Measurements from ENCODE around the gene POU4F1.
A peak's percentile ranks its signal among the peaks of the same experiment; 100 is the strongest.

The POU4F1 gene

GRCh38 chr13:78618411-78618810, 15.1 kb upstream of the POU4F1 start:
- no peak for TF ChIP-seq CTCF (IDR thresholded peaks at IDR 0.05; ENCODE audit: low read depth, low read length, missing control alignments)
- no peak for DNase-seq (ENCODE audit: extremely low read depth, low read depth)
- no peak overlapping the region for H3K4me3 ChIP-seq (replicated peaks; ENCODE audit: low read depth, low read length)

- no peak for TF ChIP-seq CTCF (IDR thresholded peaks at IDR 0.05; ENCODE audit: low read depth, low read length, missing control alignments)
- H3K4me3 ChIP-seq (replicated peaks; ENCODE audit: low read depth, low read length): no peak overlapping the region
- DNase-seq (ENCODE audit: extremely low read depth, low read depth): no peak
Measured at GRCh38 chr13:78611040-78611439, 7.7 kb upstream of the POU4F1 start.

GRCh38 chr13:78610381-78610883, 7.1 kb upstream of the POU4F1 start:
- DNase-seq (ENCODE audit: extremely low read depth, low read depth): no peak
- no peak overlapping the region for H3K4me3 ChIP-seq (replicated peaks; ENCODE audit: low read depth, low read length)

GRCh38 chr13:78609464-78610205, 6.3 kb upstream of the POU4F1 start:
- DNase-seq (ENCODE audit: extremely low read depth, low read depth): no peak
- TF ChIP-seq CTCF (IDR thresholded peaks at IDR 0.05; ENCODE audit: low read depth, low read length, missing control alignments): no peak
- peak overlapping the region; percentile 30; the same call in 1 of the 2 replicates for H3K4me3 ChIP-seq (replicated peaks; ENCODE audit: low read depth, low read length)

More at GRCh38 chr13:78610381-78610883, 7.1 kb upstream of the POU4F1 start:
- no peak for TF ChIP-seq CTCF (IDR thresholded peaks at IDR 0.05; ENCODE audit: low read depth, low read length, missing control alignments)

- TF ChIP-seq CTCF (IDR thresholded peaks at IDR 0.05; ENCODE audit: low read depth, low read length, missing control alignments): no peak
- H3K4me3 ChIP-seq (replicated peaks; ENCODE audit: low read depth, low read length): peak overlapping the region; percentile 30; the same call in 1 of the 2 replicates
- DNase-seq (ENCODE audit: extremely low read depth, low read depth): no peak
Measured at GRCh38 chr13:78608688-78609463, 5.5 kb upstream of the POU4F1 start.

- TF ChIP-seq CTCF (IDR thresholded peaks at IDR 0.05; ENCODE audit: low read depth, low read length, missing control alignments): no peak
- DNase-seq (ENCODE audit: extremely low read depth, low read depth): no peak
- H3K4me3 ChIP-seq (replicated peaks; ENCODE audit: low read depth, low read length): 0 out of 2 replicates have a peak overlapping the region, but pooled peaks have one; percentile 30
Measured at GRCh38 chr13:78608252-78608687, 4.9 kb upstream of the POU4F1 start.
